CD4-positive, alpha-beta T cell (primary cell): ENCODE measurements around the gene SULT1A2. TPM values are rescaled to one million over a fixed set of nuclear protein-coding genes. Genes with fewer than 3 reads are reported as not detected.

ENCODE experiments used
- ATAC-seq: fragments of 200-7000 bp; cut with Tn5 transposase; one replicate; pipeline ENCODE4 v1.10.0; 2022; ENCODE audit warnings: mild to moderate bottlenecking; ENCODE audit not compliant: poor library complexity
- CTCF ChIA-PET: fragments of 350-600 bp; sonication (Branson Sonifier 250); formaldehyde crosslinking; loops from one replicate; lab custom pipeline; 2021; ENCODE audit warnings: antibody characterized with exemption, inconsistent platforms; lab: Charles Lee
- POLR2A ChIA-PET: fragments of 350-600 bp; sonication (Branson Sonifier 250); formaldehyde crosslinking; loops from one replicate; lab custom pipeline; 2021; ENCODE audit warnings: antibody characterized with exemption, inconsistent platforms; lab: Charles Lee
- DNase-seq, 14 experiments: peaks; one replicate each; pipeline ENCODE4 v3.0.0-alpha.2; 2013 to 2020; ENCODE audit warnings: mixed read lengths in 2 of 14
- H3K27ac ChIP-seq, 2 donors: one replicate each; pipeline versions ENCODE4 v1.5.1 to v1.7.0; 2013; ENCODE audit warnings: low read length in 2 of 2, low read depth in 1 of 2, mild to moderate bottlenecking in 1 of 2
- H3K27me3 ChIP-seq, 2 experiments: 1 replicate in 1 of 2; 2 replicates in 1 of 2; pipeline versions ENCODE4 v1.6.1 to v1.7.0; 2013; ENCODE audit warnings: low read length in 2 of 2, control low read depth in 1 of 2, mild to moderate bottlenecking in 1 of 2, moderate library complexity in 1 of 2; ENCODE audit not compliant: insufficient read depth in 2 of 2, control insufficient read depth in 1 of 2
- H3K36me3 ChIP-seq: one replicate; pipeline ENCODE4 v1.6.1; 2013; ENCODE audit warnings: low read length, control low read depth; ENCODE audit not compliant: insufficient read depth
- H3K4me1 ChIP-seq: one replicate; pipeline ENCODE4 v1.6.1; 2013; ENCODE audit warnings: low read length, control low read depth; ENCODE audit not compliant: insufficient read depth
- H3K4me3 ChIP-seq: one replicate; pipeline ENCODE4 v1.5.1; 2013; ENCODE audit warnings: mild to moderate bottlenecking, low read length, moderate library complexity
- H3K9me3 ChIP-seq, 2 experiments: 1 replicate in 1 of 2; 2 replicates in 1 of 2; pipeline versions ENCODE4 v1.6.1 to v1.7.0; 2013; ENCODE audit warnings: low read length in 2 of 2, mild to moderate bottlenecking in 2 of 2, control low read depth in 1 of 2, moderate library complexity in 1 of 2; ENCODE audit not compliant: control insufficient read depth in 1 of 2, insufficient read depth in 1 of 2
- H3K27ac Mint-ChIP-seq: one replicate; pipeline ENCODE4 v1.8.0; 2020; ENCODE audit warnings: mixed read lengths
- H3K27me3 Mint-ChIP-seq: one replicate; pipeline ENCODE4 v1.8.0; 2021; ENCODE audit warnings: mixed read lengths
- H3K36me3 Mint-ChIP-seq: one replicate; pipeline ENCODE4 v1.8.0; 2021; ENCODE audit warnings: low read depth, mixed read lengths
- H3K4me1 Mint-ChIP-seq: one replicate; pipeline ENCODE4 v1.8.0; 2021; ENCODE audit warnings: low read depth, mixed read lengths
- H3K4me3 Mint-ChIP-seq: one replicate; pipeline ENCODE4 v1.8.0; 2020; ENCODE audit warnings: mild to moderate bottlenecking, mixed read lengths
- H3K9me3 Mint-ChIP-seq: one replicate; pipeline ENCODE4 v1.8.0; 2020; ENCODE audit warnings: mixed read lengths
- CTCF ChIP-seq: fragments of 200-600 bp; IDR thresholded peaks from one replicate; pipeline ENCODE4 v1.8.0; 2022; ENCODE audit warnings: antibody characterized with exemption, mild to moderate bottlenecking
- intact Hi-C, 2 experiments: fragments of 100-400 bp; cut with DNase I in 1 of 2; cut with micrococcal nuclease in 1 of 2; formaldehyde crosslinking; loops; one replicate each; pipeline versions ENCODE4 v1.15.1 to v1.9.0; 2023 to 2025; cut with DNase I, micrococcal nuclease
- total RNA-seq, 174 experiments: library from RNA in 2 of 174; stranded (reverse) in 2 of 174; gene quantifications; one replicate each; pipeline ENCODE4 v1.2.3 and lab custom pipeline; 2021 to 2026

The SULT1A2 gene
- total RNA-seq, 2 experiments from 2014 or later = 0.19 to 0.45 TPM

GRCh38 chr16:28573738-28574718 is 22.8 kb downstream of the SULT1A2 start:
- H3K27ac Mint-ChIP-seq = peak overlapping the region; percentile 34
- intact Hi-C loops = loop anchor here in 1 of 2 experiments (10.0 kb wide), 1 partner anchor 61 kb away; the partner anchor contains the start of gene NPIPB8

GRCh38 chr16:28572696-28573510 is 23.9 kb downstream of the SULT1A2 start:
- ChIA-PET CTCF (no interaction called here), POLR2A (interaction anchor here (1.7 kb wide), 1 partner anchor 38 kb away, joined by 4 read pairs; no protein-coding TSS in a partner anchor)
- H3K27me3 Mint-ChIP-seq = no peaks in the 10 kb centered on the region
- peaks cover 9% of the 10 kb centered on the region for H3K36me3 ChIP-seq
- no peaks in the 10 kb centered on the region for H3K9me3 ChIP-seq
- no peak overlapping the region for H3K4me3 Mint-ChIP-seq
- H3K36me3 Mint-ChIP-seq = peaks cover 36% of the 10 kb centered on the region
- intact Hi-C loops = loop anchor here in 1 of 2 experiments (10.0 kb wide), 1 partner anchor 62 kb away; the partner anchor contains the start of gene NPIPB8
- ATAC-seq = no peak
- no peaks in the 10 kb centered on the region for H3K27me3 ChIP-seq
- no peak overlapping the region for H3K4me3 ChIP-seq
- peaks cover 10% of the 10 kb centered on the region for H3K4me1 ChIP-seq
- DNase-seq = no peak
- no peak for TF ChIP-seq CTCF
- peak overlapping the region; percentile 42 for H3K27ac Mint-ChIP-seq
- H3K4me1 Mint-ChIP-seq = peaks cover 48% of the 10 kb centered on the region
- no peak overlapping the region for H3K27ac ChIP-seq
- no peaks in the 10 kb centered on the region for H3K9me3 Mint-ChIP-seq

More at GRCh38 chr16:28573738-28574718, 22.8 kb downstream of the SULT1A2 start:
- no peaks in the 10 kb centered on the region for H3K9me3 Mint-ChIP-seq
- peaks cover 10% of the 10 kb centered on the region for H3K4me1 ChIP-seq
- no peaks in the 10 kb centered on the region for H3K9me3 ChIP-seq
- H3K36me3 ChIP-seq = peaks cover 11% of the 10 kb centered on the region
- no peaks in the 10 kb centered on the region for H3K27me3 Mint-ChIP-seq
- no peaks in the 10 kb centered on the region for H3K27me3 ChIP-seq
- no peak overlapping the region for H3K4me3 Mint-ChIP-seq
- H3K27ac ChIP-seq = no peak overlapping the region
- no peak overlapping the region for H3K4me3 ChIP-seq
- DNase-seq (no peak), ATAC-seq (no peak)
- TF ChIP-seq CTCF = no peak
- peaks cover 51% of the 10 kb centered on the region for H3K4me1 Mint-ChIP-seq
- ChIA-PET POLR2A (no interaction called here), CTCF (no interaction called here)
- H3K36me3 Mint-ChIP-seq = peaks cover 37% of the 10 kb centered on the region
